ENCODE results near the gene IP6K2. TPM values are rescaled to one million over a fixed set of nuclear protein-coding genes. Genes with fewer than 3 reads are reported as not detected.

The IP6K2 gene
- polyA plus RNA-seq, 1 donor: 85.4 TPM

Other genes with a start within 250 kb of the IP6K2 start
- 62.4 TPM for gene SHISA5, start 213.0 kb downstream of the IP6K2 start, polyA plus RNA-seq (ENCODE audit: insufficient read length)
- gene PFKFB4, start 160.4 kb downstream of the IP6K2 start, polyA plus RNA-seq (ENCODE audit: insufficient read length): 6.7 TPM
- 0.26 TPM for gene UCN2, start 153.4 kb downstream of the IP6K2 start, polyA plus RNA-seq (ENCODE audit: insufficient read length)
- 9.3 TPM for gene COL7A1, start 121.9 kb downstream of the IP6K2 start, polyA plus RNA-seq (ENCODE audit: insufficient read length)
- 180 TPM for gene UQCRC1, start 107.6 kb downstream of the IP6K2 start, polyA plus RNA-seq (ENCODE audit: insufficient read length)
- gene TMEM89, start 95.5 kb downstream of the IP6K2 start, polyA plus RNA-seq (ENCODE audit: insufficient read length): not detected
- 8.8 TPM for gene SLC26A6, start 81.8 kb downstream of the IP6K2 start, polyA plus RNA-seq (ENCODE audit: insufficient read length)
- 0.36 TPM for gene CELSR3, start 54.3 kb downstream of the IP6K2 start, polyA plus RNA-seq (ENCODE audit: insufficient read length)
- gene NCKIPSD, start 31.3 kb downstream of the IP6K2 start, polyA plus RNA-seq (ENCODE audit: insufficient read length): 7.5 TPM
- gene PRKAR2A, start 130.7 kb upstream of the IP6K2 start, polyA plus RNA-seq (ENCODE audit: insufficient read length): 37.2 TPM
- 16.3 TPM for gene SLC25A20, start 181.7 kb upstream of the IP6K2 start, polyA plus RNA-seq (ENCODE audit: insufficient read length)
- gene ARIH2, start 201.6 kb upstream of the IP6K2 start, polyA plus RNA-seq (ENCODE audit: insufficient read length): 62.1 TPM

Data from hindlimb muscle (tissue), 1 donor.